SU-DHL-6 (cell line): ENCODE measurements around the gene TXLNG.

Source experiments
- CTCF ChIP-seq: fragments of 200-600 bp; sonication (generic); IDR thresholded peaks from one replicate; pipeline ENCODE4 v1.5.1; 2017; ENCODE audit warnings: antibody characterized with exemption, mild to moderate bottlenecking, low read length, moderate library complexity; ENCODE audit not compliant: insufficient read depth, poor library complexity, severe bottlenecking
- EZH2phosphoT487 ChIP-seq: fragments of 200-600 bp; sonication (generic), shearing (Covaris generic); conservative IDR thresholded peaks from 2 replicates; pipeline ENCODE4 v1.6.1; 2018; ENCODE audit warnings: mild to moderate bottlenecking, antibody characterized with exemption, low read length, moderate library complexity, mixed read lengths

DNA sequence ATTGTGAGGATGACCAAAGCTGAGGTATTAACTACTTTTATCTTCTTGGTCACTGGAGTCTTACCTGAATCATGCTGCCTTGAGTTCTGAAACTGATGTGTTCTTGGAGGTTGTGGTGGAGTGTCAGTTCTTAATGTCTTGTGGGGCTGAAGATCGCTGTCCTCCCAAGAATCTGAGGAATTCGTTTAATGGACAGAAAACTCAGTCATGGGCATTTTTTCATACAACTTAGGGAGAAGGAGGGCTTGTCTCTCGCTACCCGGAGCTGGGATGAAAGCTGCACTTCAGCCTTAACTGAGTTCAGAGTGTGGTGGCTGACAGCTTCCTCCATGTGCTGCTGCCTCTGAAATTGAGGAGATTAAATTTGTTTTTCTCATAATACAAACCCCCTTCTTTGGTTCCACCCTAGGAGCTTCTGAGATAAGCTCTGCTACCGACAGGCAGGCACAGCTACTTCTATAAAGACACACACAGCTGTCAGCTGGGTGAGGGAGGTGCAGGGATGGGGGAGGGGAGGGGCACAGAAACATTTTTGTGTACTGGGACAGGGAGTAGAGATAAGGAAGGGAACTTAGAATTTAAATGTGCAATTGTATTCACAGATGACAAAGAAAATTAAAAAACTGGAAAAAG, 53.1 kb downstream of the TXLNG start:
- no peak for TF ChIP-seq CTCF
- no peak for TF ChIP-seq EZH2phosphoT487
